GM18520 (cell line): ENCODE measurements around the gene MS4A18.

Source experiments
- ATAC-seq: cut with Tn5 transposase; IDR thresholded peaks from one replicate; pipeline ENCODE4 v1.9.1; 2021; ENCODE audit not compliant: unreplicated experiment

The MS4A18 gene

GRCh38 chr11:60785806-60786361 is 61.4 kb downstream of the MS4A18 start:
- ATAC-seq = no peak

- no peak for ATAC-seq
Measured at GRCh38 chr11:60786811-60787567, 62.5 kb downstream of the MS4A18 start.

GRCh38 chr11:60788401-60789125 is 64.0 kb downstream of the MS4A18 start:
- no peak for ATAC-seq

- no peak for ATAC-seq
Measured at GRCh38 chr11:60790726-60791125, 66.2 kb downstream of the MS4A18 start.

GRCh38 chr11:60791153-60791933 is 66.8 kb downstream of the MS4A18 start:
- no peak for ATAC-seq

GRCh38 chr11:60792521-60792920 is 68.0 kb downstream of the MS4A18 start:
- no peak for ATAC-seq
